GM23248 (cell line): ENCODE measurements around the gene CADM4.

Experiments
- EZH2 ChIP-seq: fragments of 200-600 bp; sonication (generic); IDR thresholded peaks from 2 replicates; pipeline ENCODE4 v1.6.1; 2018; ENCODE audit warnings: antibody characterized with exemption, mild to moderate bottlenecking; ENCODE audit not compliant: insufficient read depth, poor library complexity, severe bottlenecking
- EZH2phosphoT487 ChIP-seq: fragments of 200-600 bp; sonication (generic); IDR thresholded peaks from 2 replicates; pipeline ENCODE4 v1.6.1; 2018; ENCODE audit warnings: antibody characterized with exemption, moderate library complexity, mild to moderate bottlenecking, low read depth; ENCODE audit not compliant: insufficient read depth

DNA sequence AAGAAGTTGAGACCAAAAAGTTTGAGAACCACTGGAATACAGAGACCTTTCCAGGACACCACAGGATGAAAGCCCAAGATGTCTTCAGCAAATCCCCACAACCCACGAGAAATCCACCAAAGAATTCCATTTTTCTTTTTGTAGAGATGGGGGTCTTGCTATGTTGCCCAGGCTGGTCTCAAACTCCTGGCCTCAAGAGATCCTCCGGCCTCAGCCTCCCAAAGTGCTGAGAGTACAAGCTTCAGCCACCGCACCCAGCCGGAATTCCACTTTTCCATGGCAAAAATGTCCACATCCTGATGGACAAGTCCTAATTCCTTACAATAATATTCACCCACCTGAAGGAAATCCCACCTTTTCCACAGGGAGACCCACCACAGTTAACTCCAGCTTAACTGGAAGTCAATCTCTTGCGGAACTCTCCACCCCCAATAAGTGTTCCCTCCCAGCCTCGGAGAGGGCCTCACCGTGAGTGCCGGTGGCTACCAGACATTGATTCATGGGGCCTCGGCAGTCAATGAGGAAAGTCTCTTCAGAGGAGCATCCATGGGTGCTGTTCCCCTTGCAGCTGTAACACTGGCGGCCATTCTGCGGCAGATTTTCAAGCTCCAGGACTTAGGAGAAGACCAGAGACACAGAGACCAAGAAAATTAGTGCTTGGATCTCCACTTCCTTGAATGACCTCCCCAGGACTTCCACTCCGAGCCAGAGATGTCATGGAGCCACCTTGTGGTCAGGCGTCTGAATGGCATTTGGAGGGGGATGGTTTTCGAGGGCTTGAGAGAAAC lies 12.3 kb upstream of the CADM4 start:
- TF ChIP-seq EZH2 (no peak), EZH2phosphoT487 (no peak)
